Measurements from ENCODE around the gene EID2.

Gene EID2

GRCh38 chr19:39499932-39500331, 40.0 kb downstream of the EID2 start:
- DNase-seq: no peak

GRCh38 chr19:39498798-39499642, 40.9 kb downstream of the EID2 start, which contains the start of gene DLL3:
Gene DLL3 (plus strand): TSS chr19:39498947. CDS start chr19:39498975, 28 bp downstream.
- DNase-seq: no peak

- DNase-seq: no peak
These were observed 41.8 kb downstream of the EID2 start for GRCh38 chr19:39497996-39498797.

GRCh38 chr19:39497701-39497995, 42.3 kb downstream of the EID2 start:
- no peak for DNase-seq

- DNase-seq: no peak
These were observed 43.9 kb downstream of the EID2 start for GRCh38 chr19:39496063-39496462.

GRCh38 chr19:39494661-39495060, 45.3 kb downstream of the EID2 start:
- DNase-seq: no peak

GRCh38 chr19:39492788-39493187, 47.2 kb downstream of the EID2 start:
- DNase-seq: no peak

GRCh38 chr19:39492225-39492624, 47.7 kb downstream of the EID2 start:
- no peak for DNase-seq

GRCh38 chr19:39489756-39490155, 50.2 kb downstream of the EID2 start:
- DNase-seq: no peak
